Measurements from ENCODE around the gene WDR87. TPM values are rescaled to one million over a fixed set of nuclear protein-coding genes. Genes with fewer than 3 reads are reported as not detected.

WDR87 gene
- total RNA-seq, 1 donor from 2014 or later: not detected

DNA sequence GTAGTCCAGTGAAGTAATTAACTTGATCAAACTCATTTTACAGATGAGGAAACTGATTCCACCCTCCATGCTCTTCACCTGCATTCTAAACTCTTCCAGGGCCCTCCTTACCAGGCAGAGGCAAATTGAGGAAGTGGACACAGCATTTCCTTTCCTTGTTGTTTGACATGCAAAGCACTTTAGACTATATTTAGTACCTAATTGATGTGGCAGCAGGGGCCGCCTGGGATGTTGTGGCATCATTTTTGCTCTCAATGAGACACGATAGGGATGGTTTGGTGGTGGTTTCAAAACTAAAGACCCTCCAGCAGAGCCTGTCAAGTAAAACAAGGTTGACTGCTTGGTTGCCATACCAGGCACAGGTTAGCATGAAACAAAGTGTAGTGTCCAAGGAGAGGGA, 8.5 kb upstream of the WDR87 start:
- Mint-ChIP-seq H3K36me3 (ENCODE audit: unreplicated experiment) (no peaks in the 10 kb centered on the region), H3K9me3 (ENCODE audit: unreplicated experiment) (peaks cover 5% of the 10 kb centered on the region), H3K27ac (ENCODE audit: unreplicated experiment) (no peak overlapping the region), H3K4me1 (ENCODE audit: low read depth, unreplicated experiment) (peaks cover 16% of the 10 kb centered on the region), H3K27me3 (ENCODE audit: unreplicated experiment) (peaks cover 6% of the 10 kb centered on the region), H3K4me3 (ENCODE audit: unreplicated experiment) (no peak overlapping the region)
- no peak for DNase-seq
- TF ChIP-seq, protein P1, sequence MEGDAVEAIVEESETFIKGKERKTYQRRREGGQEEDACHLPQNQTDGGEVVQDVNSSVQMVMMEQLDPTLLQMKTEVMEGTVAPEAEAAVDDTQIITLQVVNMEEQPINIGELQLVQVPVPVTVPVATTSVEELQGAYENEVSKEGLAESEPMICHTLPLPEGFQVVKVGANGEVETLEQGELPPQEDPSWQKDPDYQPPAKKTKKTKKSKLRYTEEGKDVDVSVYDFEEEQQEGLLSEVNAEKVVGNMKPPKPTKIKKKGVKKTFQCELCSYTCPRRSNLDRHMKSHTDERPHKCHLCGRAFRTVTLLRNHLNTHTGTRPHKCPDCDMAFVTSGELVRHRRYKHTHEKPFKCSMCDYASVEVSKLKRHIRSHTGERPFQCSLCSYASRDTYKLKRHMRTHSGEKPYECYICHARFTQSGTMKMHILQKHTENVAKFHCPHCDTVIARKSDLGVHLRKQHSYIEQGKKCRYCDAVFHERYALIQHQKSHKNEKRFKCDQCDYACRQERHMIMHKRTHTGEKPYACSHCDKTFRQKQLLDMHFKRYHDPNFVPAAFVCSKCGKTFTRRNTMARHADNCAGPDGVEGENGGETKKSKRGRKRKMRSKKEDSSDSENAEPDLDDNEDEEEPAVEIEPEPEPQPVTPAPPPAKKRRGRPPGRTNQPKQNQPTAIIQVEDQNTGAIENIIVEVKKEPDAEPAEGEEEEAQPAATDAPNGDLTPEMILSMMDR (IDR thresholded peaks at IDR 0.05; ENCODE audit: partially characterized antibody, unreplicated experiment): no peak

DNA sequence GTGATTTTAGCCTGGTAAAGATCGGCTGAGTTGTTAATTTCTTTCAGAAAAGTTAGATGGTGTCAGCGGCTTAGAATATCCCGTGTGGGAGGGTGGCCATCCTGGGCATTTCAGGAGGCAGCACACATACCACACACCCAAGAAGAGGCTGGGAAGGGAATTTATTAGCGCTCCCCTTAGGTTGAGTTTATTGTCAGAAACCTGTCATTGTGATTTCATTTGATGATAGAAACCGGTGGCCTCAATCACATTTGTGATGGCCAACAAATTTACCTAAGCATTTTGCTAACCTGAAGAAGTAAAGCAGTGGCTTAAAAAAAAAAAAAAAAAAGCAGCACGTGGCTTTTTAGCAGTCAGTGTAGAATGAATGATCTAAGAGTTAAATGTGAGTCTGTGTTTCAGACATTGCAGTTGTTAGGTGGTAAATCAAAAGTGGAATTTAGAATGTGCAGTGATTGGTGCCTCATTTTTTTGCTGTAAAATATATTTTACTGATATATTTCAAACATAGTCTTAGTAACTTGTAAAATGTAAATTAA, 3.3 kb upstream of the WDR87 start:
- Mint-ChIP-seq H3K4me3 (ENCODE audit: unreplicated experiment) (peak overlapping the region; percentile 92), H3K27ac (ENCODE audit: unreplicated experiment) (no peak overlapping the region), H3K9me3 (ENCODE audit: unreplicated experiment) (peaks cover 9% of the 10 kb centered on the region), H3K27me3 (ENCODE audit: unreplicated experiment) (peaks cover 8% of the 10 kb centered on the region), H3K4me1 (ENCODE audit: low read depth, unreplicated experiment) (peaks cover 39% of the 10 kb centered on the region), H3K36me3 (ENCODE audit: unreplicated experiment) (no peaks in the 10 kb centered on the region)
- TF ChIP-seq, protein P1 (IDR thresholded peaks at IDR 0.05; ENCODE audit: partially characterized antibody, unreplicated experiment): no peak
- DNase-seq: no peak

DNA sequence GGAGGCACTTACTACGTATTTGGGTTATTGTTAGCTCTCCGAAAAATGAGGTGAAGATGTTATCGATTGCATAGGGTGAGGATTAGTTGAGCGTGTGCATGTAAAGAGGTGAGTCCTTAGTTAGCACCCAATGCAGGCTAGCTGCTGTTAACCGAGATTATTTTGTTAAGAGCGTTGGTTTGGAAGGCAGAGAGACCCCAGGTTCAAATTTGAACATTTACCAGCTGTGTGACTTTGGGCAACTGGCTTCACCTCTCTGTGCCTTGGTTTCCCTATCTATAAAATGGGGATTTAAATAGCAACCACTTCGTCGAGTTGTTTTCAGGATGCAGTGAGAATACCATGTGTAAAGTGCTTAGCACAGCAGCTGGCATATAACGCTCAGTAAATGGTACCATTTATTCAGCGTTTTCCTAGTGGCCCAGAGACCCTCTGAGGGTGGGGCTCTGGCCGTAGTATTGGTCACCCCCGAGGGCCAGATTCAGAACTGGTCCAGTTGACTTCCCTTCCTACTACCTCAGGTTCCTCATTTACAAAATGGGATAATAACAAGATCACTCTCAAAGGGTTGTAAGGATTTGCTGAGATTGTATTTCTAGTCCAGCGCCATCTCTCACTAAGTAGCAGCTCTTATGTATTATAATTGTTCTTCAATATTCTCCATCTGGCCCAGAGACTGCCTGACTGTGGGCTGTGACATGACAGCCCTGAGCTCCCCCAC, 1.5 kb upstream of the WDR87 start:
- TF ChIP-seq, protein P1 (IDR thresholded peaks at IDR 0.05; ENCODE audit: partially characterized antibody, unreplicated experiment): no peak
- peaks cover 7% of the 10 kb centered on the region for H3K9me3 Mint-ChIP-seq (ENCODE audit: unreplicated experiment)
- H3K27ac Mint-ChIP-seq (ENCODE audit: unreplicated experiment): peak overlapping the region; percentile 65

DNA sequence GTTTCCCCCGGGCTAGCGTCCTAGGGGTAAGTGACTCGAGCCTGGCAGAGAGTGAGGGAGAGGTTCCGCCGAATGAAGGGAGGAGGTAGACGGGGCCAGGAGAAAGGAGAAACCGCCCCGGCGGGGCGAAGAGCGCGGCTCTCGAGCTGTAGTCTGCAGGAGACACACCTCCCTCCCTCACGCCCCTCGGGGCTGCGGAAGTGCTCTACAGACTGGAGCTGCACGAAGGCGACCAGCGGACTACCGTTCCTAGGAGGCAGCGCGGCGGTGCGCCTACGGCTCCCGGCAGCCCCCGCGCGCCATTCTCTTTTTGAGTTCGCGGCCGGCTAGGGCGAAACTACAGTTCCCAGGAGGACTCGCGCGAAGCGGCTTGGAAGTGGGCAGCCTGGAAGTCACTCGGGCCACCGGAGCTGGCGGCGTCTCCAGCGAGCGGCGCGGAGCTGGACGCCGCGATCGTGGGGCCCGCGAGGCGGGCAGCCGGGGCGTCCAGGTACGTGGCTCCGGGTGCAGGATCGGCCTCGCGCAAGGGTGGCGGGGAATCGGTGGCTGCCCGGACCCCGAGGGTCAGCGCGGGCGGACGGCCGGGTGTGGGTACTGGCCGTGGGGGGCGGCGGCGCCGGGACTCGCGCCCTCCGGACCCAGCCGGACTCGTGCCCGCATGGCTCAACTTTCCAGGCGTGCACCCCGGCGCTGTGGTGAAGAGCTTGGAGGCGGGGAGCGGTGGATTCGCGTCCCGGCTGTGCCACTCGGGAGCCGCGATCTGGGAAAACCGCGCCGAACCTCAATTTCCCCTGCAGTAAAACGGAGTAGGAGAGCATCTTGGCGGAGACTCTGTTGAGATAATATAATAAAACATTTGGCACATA, 708 bp upstream of the WDR87 start, which contains the start of gene SIPA1L3:
Gene SIPA1L3 (plus strand): TSS at position 340 of the 866 bp plus-strand sequence. CDS start 174,358 bp downstream, outside the sequence.
- TF ChIP-seq, protein P1 (IDR thresholded peaks at IDR 0.05; ENCODE audit: partially characterized antibody, unreplicated experiment): no peak
- peak within 1 kb of the TSS; percentile 79 for H3K27ac Mint-ChIP-seq (ENCODE audit: unreplicated experiment)
- H3K36me3 Mint-ChIP-seq (ENCODE audit: unreplicated experiment): no peaks in the 10 kb centered on the region
- DNase-seq: peak; percentile 98
- peaks cover 6% of the 10 kb centered on the region for H3K9me3 Mint-ChIP-seq (ENCODE audit: unreplicated experiment)
- H3K27me3 Mint-ChIP-seq (ENCODE audit: unreplicated experiment): peaks cover 5% of the 10 kb centered on the region
- H3K4me3 Mint-ChIP-seq (ENCODE audit: unreplicated experiment): peak within 1 kb of the TSS; percentile 92
- H3K4me1 Mint-ChIP-seq (ENCODE audit: low read depth, unreplicated experiment): peaks cover 32% of the 10 kb centered on the region

More for the DNA sequence above, 1.5 kb upstream of the WDR87 start:
- Mint-ChIP-seq H3K4me1 (ENCODE audit: low read depth, unreplicated experiment) (peaks cover 36% of the 10 kb centered on the region), H3K27me3 (ENCODE audit: unreplicated experiment) (peaks cover 5% of the 10 kb centered on the region), H3K36me3 (ENCODE audit: unreplicated experiment) (no peaks in the 10 kb centered on the region), H3K4me3 (ENCODE audit: unreplicated experiment) (peak overlapping the region; percentile 92)
- no peak for DNase-seq
